HG02981 (cell line): ENCODE data around the gene SPOCK1.

Experiments used
- ATAC-seq: cut with Tn5 transposase; IDR thresholded peaks from one replicate; pipeline ENCODE4 v1.9.1; 2021; ENCODE audit warnings: mild to moderate bottlenecking, moderate library complexity; ENCODE audit not compliant: unreplicated experiment

SPOCK1 gene

GRCh38 chr5:137206030-137206715 lies 293.0 kb downstream of the SPOCK1 start:
- no peak for ATAC-seq

GRCh38 chr5:137205231-137206027 lies 293.7 kb downstream of the SPOCK1 start:
- ATAC-seq, result no peak

- peak; percentile 46 for ATAC-seq
These were observed 296.0 kb downstream of the SPOCK1 start for GRCh38 chr5:137203011-137203632.

- ATAC-seq, result no peak
These were observed 297.2 kb downstream of the SPOCK1 start for GRCh38 chr5:137201876-137202275.

GRCh38 chr5:137200906-137201700 lies 298.0 kb downstream of the SPOCK1 start:
- no peak for ATAC-seq

- ATAC-seq, result no peak
These were observed 299.2 kb downstream of the SPOCK1 start for GRCh38 chr5:137199966-137200365.

- ATAC-seq, result no peak
These were observed 299.9 kb downstream of the SPOCK1 start for GRCh38 chr5:137199201-137199600.

- no peak for ATAC-seq
These were observed 303.6 kb downstream of the SPOCK1 start for GRCh38 chr5:137195483-137195882.

- no peak for ATAC-seq
These were observed 304.8 kb downstream of the SPOCK1 start for GRCh38 chr5:137194300-137194699.

- no peak for ATAC-seq
These were observed 306.8 kb downstream of the SPOCK1 start for GRCh38 chr5:137192293-137192743.

- ATAC-seq, result no peak
These were observed 307.9 kb downstream of the SPOCK1 start for GRCh38 chr5:137191179-137191578.

GRCh38 chr5:137190441-137190840 lies 308.7 kb downstream of the SPOCK1 start:
- no peak for ATAC-seq

GRCh38 chr5:137190031-137190430 lies 309.1 kb downstream of the SPOCK1 start:
- no peak for ATAC-seq

GRCh38 chr5:137188566-137188965 lies 310.6 kb downstream of the SPOCK1 start:
- no peak for ATAC-seq

GRCh38 chr5:137186759-137187461 lies 312.2 kb downstream of the SPOCK1 start:
- ATAC-seq, result no peak

GRCh38 chr5:137185193-137185592 lies 313.9 kb downstream of the SPOCK1 start:
- no peak for ATAC-seq

GRCh38 chr5:137184734-137185133 lies 314.4 kb downstream of the SPOCK1 start:
- no peak for ATAC-seq

GRCh38 chr5:137182576-137182975 lies 316.6 kb downstream of the SPOCK1 start:
- no peak for ATAC-seq

- ATAC-seq, result no peak
These were observed 317.5 kb downstream of the SPOCK1 start for GRCh38 chr5:137181667-137182066.

GRCh38 chr5:137179203-137179602 lies 319.9 kb downstream of the SPOCK1 start:
- no peak for ATAC-seq
